Measurements from ENCODE around the gene SYN1.
A peak's percentile ranks its signal among the peaks of the same experiment; 100 is the strongest.

SYN1 gene

DNA sequence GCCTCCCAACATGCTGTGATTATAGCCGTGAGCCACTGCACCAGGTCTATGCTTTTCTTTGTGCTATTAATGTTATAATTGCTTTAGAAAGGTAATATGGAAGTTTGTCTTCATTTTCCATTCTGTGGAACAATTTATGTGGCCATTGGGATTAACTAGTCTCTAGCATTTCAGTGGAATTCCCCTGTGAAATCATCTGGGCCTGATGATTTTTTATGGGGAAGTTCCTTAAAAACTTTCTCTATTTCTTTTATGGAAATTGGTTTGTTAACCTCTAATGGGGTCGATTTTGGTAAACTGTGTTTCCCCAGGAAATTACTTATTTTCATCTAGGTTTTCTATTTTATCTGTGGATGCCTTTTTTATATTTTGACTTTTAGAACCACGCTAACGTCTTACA is 26.1 kb downstream of the SYN1 start:
- no peak for DNase-seq

DNA sequence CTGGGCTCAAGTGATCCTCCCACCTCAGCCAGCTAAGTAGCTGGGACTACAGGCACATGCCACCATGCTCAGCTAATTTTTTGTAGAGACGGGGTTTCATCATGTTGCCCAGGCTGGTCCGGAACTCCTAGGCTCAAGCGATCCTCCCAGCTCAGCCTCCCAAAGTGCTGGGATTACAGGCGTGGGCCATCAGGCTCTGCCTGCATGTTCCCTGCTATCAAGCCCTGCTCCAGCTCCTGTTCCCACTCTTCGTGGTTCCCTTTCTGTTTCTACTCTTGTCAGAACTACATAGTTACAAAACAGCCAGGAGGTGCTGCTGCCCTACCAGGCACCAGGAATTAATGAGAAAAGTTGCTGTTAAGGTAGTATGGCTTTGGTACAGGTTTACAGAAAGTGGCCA is 28.7 kb downstream of the SYN1 start:
- DNase-seq: no peak

DNA sequence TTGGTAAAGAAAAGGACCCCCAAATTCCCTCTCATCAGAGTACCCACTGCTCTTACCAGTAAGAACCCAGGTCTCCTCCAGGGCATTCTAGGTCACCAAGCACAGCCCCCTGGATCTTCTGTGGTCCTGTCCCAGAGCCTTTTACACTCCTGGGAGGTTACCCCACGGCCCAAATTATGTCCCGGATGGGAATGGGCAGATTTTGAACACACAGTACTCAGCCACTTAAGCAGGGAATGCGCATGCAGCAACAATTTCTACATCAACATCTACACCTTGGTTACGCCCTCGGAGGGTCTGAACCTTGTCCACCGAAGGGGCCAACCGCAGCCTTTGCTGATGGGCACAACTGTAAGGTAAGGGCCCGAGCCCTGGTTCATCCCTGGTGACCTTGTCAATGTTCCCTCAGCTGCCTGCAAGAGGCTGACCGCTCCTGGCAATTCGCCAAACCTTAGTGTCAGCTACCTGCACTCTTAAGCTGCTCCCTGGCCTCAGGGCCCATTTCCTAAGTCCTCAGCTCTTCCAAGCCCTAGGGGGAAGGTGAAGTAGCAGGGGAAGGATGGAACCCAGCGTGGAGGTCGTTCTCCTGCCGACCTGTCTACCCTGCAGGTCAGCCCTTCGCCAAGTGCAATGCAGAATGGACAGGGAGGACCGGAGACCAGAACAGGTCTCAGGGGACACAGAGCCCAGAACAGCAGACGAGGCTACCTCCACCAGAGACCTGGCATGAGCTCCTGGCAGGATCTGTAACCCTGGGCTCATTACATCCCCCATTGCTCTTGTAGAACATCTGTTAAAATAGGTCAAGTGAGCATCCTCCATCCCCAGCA is 31.5 kb downstream of the SYN1 start:
- DNase-seq: no peak

- DNase-seq: no peak
Observed at GRCh38 chrX:47587091-47587891, 32.4 kb downstream of the SYN1 start.

GRCh38 chrX:47586043-47586787 is 33.4 kb downstream of the SYN1 start:
- DNase-seq: no peak

DNA sequence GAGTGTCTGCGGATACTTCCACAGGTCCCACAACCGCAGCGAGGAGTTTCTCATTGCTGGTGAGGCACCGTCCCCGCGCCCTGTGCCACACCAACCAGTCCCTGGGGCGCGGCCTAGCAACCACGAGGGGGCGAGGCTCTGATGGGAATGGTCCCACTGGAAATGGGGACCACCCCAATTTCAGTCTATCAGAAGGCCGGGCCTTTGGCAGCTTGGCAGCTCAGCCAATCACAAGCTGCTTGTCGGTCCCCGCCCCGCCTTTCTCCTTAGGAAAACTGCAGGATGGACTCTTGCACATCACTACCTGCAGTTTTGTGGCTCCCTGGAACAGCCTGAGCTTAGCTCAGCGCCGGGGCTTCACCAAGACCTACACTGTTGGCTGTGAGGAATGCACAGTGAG is 34.4 kb downstream of the SYN1 start:
- DNase-seq: no peak

DNA sequence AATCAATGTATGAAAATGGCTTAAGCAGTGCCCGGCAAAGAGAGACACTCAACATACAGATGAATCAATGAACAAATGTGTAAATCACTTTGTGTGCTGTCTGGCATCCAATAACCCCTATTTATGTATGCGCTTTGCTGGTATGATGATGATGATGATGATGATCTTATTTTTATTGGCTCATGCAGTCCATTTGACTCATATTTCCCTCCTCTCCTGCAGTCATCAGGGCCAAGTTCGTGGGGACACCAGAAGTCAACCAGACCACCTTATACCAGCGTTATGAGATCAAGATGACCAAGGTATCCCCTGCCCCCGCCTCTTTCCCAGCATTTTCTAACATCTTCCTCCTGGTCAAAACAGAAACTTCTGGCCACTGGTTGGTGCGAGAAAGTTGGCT is 34.9 kb downstream of the SYN1 start:
- DNase-seq: no peak

DNA sequence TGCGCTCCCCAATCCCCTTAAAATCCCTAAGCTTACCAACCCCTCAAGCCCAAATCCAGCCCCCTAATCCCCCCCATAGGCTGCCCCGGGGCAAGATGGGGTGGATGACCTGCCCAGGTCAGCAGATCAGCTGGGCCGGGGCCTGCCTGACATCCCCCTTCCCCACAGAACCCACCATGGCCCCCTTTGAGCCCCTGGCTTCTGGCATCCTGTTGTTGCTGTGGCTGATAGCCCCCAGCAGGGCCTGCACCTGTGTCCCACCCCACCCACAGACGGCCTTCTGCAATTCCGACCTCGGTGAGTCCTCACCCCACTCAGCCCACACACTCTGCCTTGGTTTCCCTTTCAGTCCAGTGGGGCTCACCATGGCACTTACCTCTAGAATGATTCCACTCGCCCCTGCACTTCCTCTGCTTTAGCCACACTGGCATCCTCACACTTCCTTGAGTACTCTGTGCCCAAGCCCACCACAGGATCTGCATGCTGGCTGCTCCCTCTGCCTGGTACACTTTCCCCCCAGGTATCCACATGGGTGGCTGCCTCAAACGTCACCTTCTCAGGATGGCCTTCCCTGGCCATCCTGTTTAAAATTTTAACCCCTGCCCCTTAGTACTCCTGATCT is 36.3 kb downstream of the SYN1 start:
- DNase-seq: no peak

DNA sequence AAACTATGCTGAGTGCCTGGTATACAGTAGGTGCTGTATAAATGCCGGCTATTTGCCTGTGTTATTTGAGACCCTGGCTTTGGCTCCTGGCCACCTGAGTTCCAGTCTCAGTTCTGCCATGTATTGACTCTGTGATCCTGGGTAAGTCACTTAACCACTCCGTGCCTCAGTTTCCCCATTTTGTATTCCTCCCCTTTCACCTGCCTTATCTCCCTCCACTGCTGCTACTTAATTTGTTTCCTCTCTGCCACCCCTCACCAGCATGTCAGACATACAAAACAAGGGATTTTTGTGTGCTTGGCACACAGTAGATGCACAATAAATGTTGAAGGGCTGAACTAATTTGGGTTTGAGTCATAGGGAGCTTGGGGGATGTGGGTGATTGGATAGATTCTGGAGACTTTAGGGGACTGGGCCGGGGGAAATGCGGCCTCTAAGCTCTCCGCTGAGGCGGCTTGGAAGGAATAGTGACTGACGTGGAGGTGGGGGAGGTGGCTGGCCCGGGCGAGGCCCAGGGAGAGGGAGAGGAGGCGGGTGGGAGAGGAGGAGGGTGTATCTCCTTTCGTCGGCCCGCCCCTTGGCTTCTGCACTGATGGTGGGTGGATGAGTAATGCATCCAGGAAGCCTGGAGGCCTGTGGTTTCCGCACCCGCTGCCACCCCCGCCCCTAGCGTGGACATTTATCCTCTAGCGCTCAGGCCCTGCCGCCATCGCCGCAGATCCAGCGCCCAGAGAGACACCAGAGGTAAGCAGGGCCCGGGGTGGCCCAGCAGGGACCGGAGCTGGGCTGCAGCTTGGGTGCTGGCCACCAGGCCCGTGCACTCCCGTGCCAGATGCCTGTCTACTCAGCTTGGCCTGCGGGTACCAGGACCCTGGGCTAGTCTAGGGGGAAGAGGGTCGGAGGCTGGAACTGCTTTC is 37.7 kb downstream of the SYN1 start, which contains the start of gene TIMP1:
Gene TIMP1 (plus strand): TSS at position 706 of the 917 bp plus-strand sequence. CDS start 980 bp downstream, outside the sequence.
- DNase-seq: peak; percentile 85

DNA sequence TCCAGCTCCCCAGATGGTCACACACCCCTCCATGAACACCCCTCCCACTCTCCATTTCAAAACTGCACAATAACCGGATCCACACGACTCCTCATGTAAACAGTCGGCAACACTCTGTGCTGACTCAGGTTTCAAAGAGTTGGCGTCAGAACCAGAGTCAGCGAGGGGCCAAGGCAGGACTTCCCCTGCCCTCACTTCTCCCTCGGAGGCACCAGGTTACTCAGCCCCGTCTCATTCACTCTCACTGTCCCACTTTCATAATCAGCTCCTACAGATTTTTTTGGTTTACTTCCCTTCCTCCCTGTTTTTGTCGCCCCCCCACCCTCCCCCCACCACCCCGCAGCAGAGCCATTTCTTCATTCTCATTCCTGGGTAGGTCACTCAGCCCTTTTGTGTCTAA is 40.1 kb downstream of the SYN1 start:
- DNase-seq: peak; percentile 61

DNA sequence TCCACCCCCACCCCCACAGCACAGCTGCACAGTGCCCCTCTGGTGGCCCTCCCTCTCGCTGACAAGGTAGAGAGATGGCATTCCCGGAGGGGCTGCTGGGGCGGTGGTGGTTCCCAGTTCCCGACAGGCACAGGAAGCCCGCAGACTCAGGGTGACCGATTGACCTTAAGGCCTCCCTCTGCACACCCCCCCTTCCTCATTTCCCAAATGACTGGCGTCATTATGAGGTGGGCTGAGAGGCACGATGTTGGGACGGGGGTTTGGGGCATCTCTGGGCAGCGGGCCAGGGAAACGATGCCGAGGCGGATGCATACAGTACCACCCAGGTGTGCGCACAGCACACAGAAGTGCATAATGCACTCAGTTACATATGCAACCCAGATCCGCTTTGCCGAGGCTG is 41.0 kb downstream of the SYN1 start:
- no peak for DNase-seq

GRCh38 chrX:47577901-47578300 is 41.8 kb downstream of the SYN1 start:
- no peak for DNase-seq

- no peak for DNase-seq
Observed at GRCh38 chrX:47577424-47577823, 42.2 kb downstream of the SYN1 start.

DNA sequence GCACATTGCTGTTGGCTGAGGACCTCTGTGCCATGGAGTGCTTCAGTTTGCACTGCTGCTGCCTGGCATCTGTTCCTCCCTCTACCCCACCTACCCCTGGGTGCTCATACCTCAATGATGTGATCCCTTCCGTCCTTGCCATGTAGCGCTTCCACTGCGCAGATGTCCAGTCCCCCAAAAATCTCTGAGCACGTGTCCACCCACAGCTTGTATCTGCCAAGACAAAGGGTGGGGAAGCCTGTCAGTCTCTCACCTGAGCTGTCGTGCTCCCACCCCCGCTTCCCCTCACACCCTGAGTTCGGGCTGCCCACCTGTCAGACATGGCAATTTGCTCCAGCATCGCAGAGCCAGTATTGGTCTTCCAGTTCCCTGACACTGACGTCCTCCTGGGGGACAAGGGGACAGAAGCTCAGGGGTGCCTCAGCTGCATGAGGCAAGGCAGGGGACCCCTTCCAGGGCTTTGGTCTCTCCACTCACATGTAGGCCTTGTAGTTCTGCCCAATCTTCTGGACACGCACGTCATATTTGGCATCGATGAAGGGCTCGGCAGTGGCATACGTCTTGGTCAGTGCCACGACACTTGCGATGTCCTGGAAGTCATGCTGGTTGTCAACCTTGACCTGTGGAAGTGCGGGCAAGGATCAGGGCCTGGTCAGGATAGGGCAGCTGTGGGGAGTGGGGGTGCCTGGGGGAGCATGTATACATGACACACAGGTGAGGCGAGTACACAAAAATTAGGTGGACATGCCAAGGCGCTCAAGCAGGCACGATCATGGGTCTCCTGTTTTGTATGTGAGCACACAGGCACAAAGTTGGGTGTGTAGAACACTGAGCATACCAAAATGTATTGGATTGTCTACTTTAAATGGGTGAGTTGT is 43.4 kb downstream of the SYN1 start:
- DNase-seq: no peak

- DNase-seq: no peak
Observed at GRCh38 chrX:47574547-47575301, 44.9 kb downstream of the SYN1 start.

DNA sequence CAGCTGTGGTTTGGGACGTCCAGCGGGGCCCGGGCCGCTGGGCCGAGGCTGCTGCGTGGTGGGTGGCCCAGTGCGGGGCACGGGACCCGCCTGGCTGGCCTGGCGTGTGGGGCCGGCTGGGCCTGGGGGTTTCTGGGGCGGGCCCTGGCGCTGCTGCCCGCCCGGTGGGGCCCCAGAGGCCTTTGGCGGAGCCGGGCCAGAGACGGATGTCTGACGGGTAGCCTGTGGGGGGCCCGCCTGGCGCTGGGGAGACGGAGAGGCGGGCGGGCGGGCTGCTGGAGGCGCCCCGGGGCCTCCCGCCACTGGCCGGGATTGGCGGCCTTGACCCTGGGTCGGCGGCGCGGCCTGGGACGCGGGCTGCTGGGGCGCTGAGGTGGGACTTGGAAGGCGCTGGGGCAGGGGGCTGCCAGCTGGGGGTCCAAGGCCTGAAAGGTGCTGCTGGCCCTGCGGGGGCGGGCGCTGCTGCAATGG is 45.5 kb downstream of the SYN1 start:
- no peak for DNase-seq

GRCh38 chrX:47573341-47574075 is 46.1 kb downstream of the SYN1 start:
- no peak for DNase-seq

DNA sequence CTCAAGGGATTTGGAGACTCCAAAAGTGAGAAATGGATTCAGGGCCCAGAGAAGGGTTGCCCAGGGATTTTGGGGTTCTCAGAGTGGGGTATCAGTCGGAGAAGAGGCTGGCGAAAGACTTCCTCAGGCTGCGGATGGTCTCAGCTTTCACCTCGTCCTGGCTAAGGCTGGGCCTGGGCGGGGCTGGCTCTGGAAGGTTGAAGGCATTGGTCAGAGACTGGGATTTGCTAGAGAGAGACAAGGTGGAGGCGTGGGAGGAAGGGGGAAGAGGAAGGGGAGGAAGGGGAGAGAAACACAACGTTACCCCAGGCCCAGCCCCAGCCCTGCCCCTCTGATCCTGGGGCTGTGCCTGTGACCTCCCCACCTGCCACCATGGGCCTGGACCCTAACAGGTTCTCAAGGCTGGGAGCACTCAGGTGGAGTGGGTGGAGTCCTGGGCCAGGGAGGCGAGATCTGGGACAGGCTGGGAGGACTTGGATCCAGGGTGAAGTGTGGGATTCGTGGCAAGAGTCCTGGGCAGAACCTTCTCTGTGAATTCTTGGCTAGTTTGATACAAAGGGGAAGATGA is 46.8 kb downstream of the SYN1 start:
- no peak for DNase-seq

GRCh38 chrX:47571896-47572295 is 47.8 kb downstream of the SYN1 start:
- DNase-seq: no peak

Measured in stimulated activated CD8-positive, alpha-beta memory T cell treated with anti-CD3 and anti-CD28 coated beads, Interleukin-4, amount 100 ng/mL, for 48 hours (primary cell).